HepG2 (cell line): ENCODE measurements around the gene CCDC93. TPM values are rescaled to one million over a fixed set of nuclear protein-coding genes. Genes with fewer than 3 reads are reported as not detected.

Experiments used
- ATAC-seq: fragments of 200-7000 bp; cut with Tn5 transposase; 3 replicates; pipeline ENCODE4 v1.9.1; 2020; ENCODE audit warnings: mild to moderate bottlenecking, moderate library complexity
- BruUV-seq: library from RNA; stranded (reverse); fragments of 400-500 nt; replicated peaks from 2 replicates; lab custom pipeline; 2021; lab: Mats Ljungman, UMichigan
- CTCF ChIA-PET: fragments of 300-600 bp; formaldehyde crosslinking; extraction: SDS; loops from one replicate; lab custom pipeline; 2021; ENCODE audit warnings: low total read pairs, inconsistent platforms, low intra/inter-chr PET ratio; lab: Yijun Ruan, JAX
- POLR2A ChIA-PET: fragments of 350-600 bp; sonication (Branson Sonifier 250); formaldehyde crosslinking; loops from one replicate; lab custom pipeline; 2020; ENCODE audit warnings: antibody characterized with exemption, inconsistent platforms; lab: Yijun Ruan, JAX
- DNase-seq: peaks from one replicate; pipeline ENCODE4 v3.0.0-alpha.2; 2015; ENCODE audit warnings: low spot score
- FAIRE-seq: peaks from 3 replicates; lab custom pipeline; 2011; peaks lifted over from hg19 to GRCh38; lab: Jason Lieb, UNC
- H2AFZ ChIP-seq: one replicate; pipeline ENCODE4 v1.6.1; 2011; ENCODE audit warnings: low read length, inconsistent platforms
- H3K27ac ChIP-seq: fragments of 300-600 bp; 3 replicates; pipeline ENCODE4 v1.8.0; 2011; ENCODE audit warnings: mixed run types, mild to moderate bottlenecking, mixed read lengths, low read length, inconsistent platforms; ENCODE audit not compliant: insufficient read depth; ENCODE audit errors: extremely low read length
- H3K27me3 ChIP-seq, 2 experiments: fragments of 200-600 bp in 1 of 2; 2 replicates in 1 of 2; 3 replicates in 1 of 2; pipeline versions ENCODE4 v1.6.0 to v1.8.0; 2011; ENCODE audit warnings: low read length in 2 of 2, mild to moderate bottlenecking in 2 of 2, moderate library complexity in 2 of 2, inconsistent platforms in 1 of 2; ENCODE audit not compliant: insufficient read depth in 2 of 2, control insufficient read depth in 1 of 2
- H3K36me3 ChIP-seq, 2 experiments: fragments of 200-600 bp in 1 of 2; replicated peaks in 1 of 2; 2 replicates in 1 of 2; 3 replicates in 1 of 2; pipeline versions ENCODE4 v1.5.1 to v1.8.0; 2011; ENCODE audit warnings: low read length in 2 of 2, inconsistent platforms in 1 of 2; ENCODE audit not compliant: insufficient read depth in 2 of 2, control insufficient read depth in 1 of 2
- H3K4me1 ChIP-seq: 2 replicates; pipeline ENCODE4 v1.5.1; 2012; ENCODE audit warnings: low read length, inconsistent platforms; ENCODE audit not compliant: insufficient read depth
- H3K4me2 ChIP-seq: 2 replicates; pipeline ENCODE4 v1.6.0; 2011; ENCODE audit warnings: low read depth, low read length, inconsistent platforms
- H3K4me3 ChIP-seq, 3 experiments: fragments of 200-600 bp in 1 of 3; sonication (generic), shearing (Covaris generic) in 1 of 3; replicated peaks in 1 of 3; 2 replicates each; pipeline ENCODE4 v1.5.1; 2011 to 2016; ENCODE audit warnings: low read length in 3 of 3, inconsistent platforms in 2 of 3, low read depth in 2 of 3, mild to moderate bottlenecking in 2 of 3, control low read depth in 1 of 3, mixed read lengths in 1 of 3; ENCODE audit not compliant: insufficient read depth in 1 of 3
- H3K79me2 ChIP-seq: one replicate; pipeline ENCODE4 v1.6.1; 2011; ENCODE audit warnings: low read length, inconsistent platforms; ENCODE audit not compliant: insufficient read depth
- H3K9ac ChIP-seq: 2 replicates; pipeline ENCODE4 v1.6.0; 2011; ENCODE audit warnings: mild to moderate bottlenecking, low read depth, low read length, inconsistent platforms; ENCODE audit not compliant: insufficient read depth
- H3K9me3 ChIP-seq: 2 replicates; pipeline ENCODE4 v1.5.1; 2012; ENCODE audit warnings: mild to moderate bottlenecking, low read length
- H4K20me1 ChIP-seq: 2 replicates; pipeline ENCODE4 v1.6.0; 2011; ENCODE audit warnings: inconsistent platforms, mild to moderate bottlenecking, low read length, moderate library complexity; ENCODE audit not compliant: insufficient read depth
- ATF1 ChIP-seq: IDR thresholded peaks from 2 replicates; pipeline ENCODE4 v1.6.1; 2016; ENCODE audit warnings: mild to moderate bottlenecking, control low read depth
- GATAD1 ChIP-seq: IDR thresholded peaks from 2 replicates; pipeline ENCODE4 v1.6.1; 2016; ENCODE audit warnings: missing genetic modification reagents, missing compliant biosample characterization
- HDAC6 ChIP-seq: fragments of 200-600 bp; sonication (generic); IDR thresholded peaks from 2 replicates; pipeline ENCODE4 v1.7.0; 2017; ENCODE audit warnings: mild to moderate bottlenecking, antibody characterized with exemption, low read length, low read depth
- HNF4A ChIP-seq: sonication (generic); formaldehyde crosslinking; IDR thresholded peaks from 2 replicates; pipeline ENCODE4 v1.4.0; 2020; ENCODE audit warnings: missing genetic modification reagents
- KLF11 ChIP-seq: IDR thresholded peaks from 2 replicates; pipeline ENCODE4 v1.6.1; 2016; ENCODE audit warnings: missing compliant biosample characterization
- PCBP2 ChIP-seq: fragments of 200-400 bp; formaldehyde crosslinking; optimal IDR thresholded peaks from 2 replicates; pipeline ENCODE3; 2018; ENCODE audit warnings: low read length, low read depth; ENCODE audit not compliant: poor library complexity, severe bottlenecking
- PITX1 ChIP-seq: sonication (generic); formaldehyde crosslinking; IDR thresholded peaks from 2 replicates; pipeline ENCODE4 v1.5.1; 2020; ENCODE audit warnings: mild to moderate bottlenecking, missing genetic modification reagents
- POGZ ChIP-seq: sonication (generic); formaldehyde crosslinking; IDR thresholded peaks from 2 replicates; pipeline ENCODE4 v1.4.0; 2020; ENCODE audit warnings: mild to moderate bottlenecking, missing genetic modification reagents
- RELA ChIP-seq: sonication (generic); formaldehyde crosslinking; IDR thresholded peaks from 2 replicates; pipeline ENCODE4 v1.4.0; 2020; ENCODE audit warnings: missing genetic modification reagents
- SMC3 ChIP-seq: IDR thresholded peaks from 2 replicates; pipeline ENCODE4 v1.6.1; 2011; ENCODE audit warnings: low read length, improper control_type of control experiment
- SOX13 ChIP-seq, 3 experiments: fragments of 450-650 bp in 1 of 3; sonication (generic) in 1 of 3; formaldehyde crosslinking in 1 of 3; IDR thresholded peaks in 2 of 3; conservative IDR thresholded peaks in 1 of 3; 2 replicates each; pipeline versions ENCODE4 v1.5.0 to v1.6.1; 2016 to 2020; ENCODE audit warnings: antibody characterized with exemption in 1 of 3, mild to moderate bottlenecking in 1 of 3, missing compliant biosample characterization in 1 of 3, missing genetic modification reagents in 1 of 3, moderate library complexity in 1 of 3
- ZFP36L2 ChIP-seq: sonication (generic); formaldehyde crosslinking; IDR thresholded peaks from 2 replicates; pipeline ENCODE4 v1.4.0; 2020; ENCODE audit warnings: missing genetic modification reagents
- ZNF567 ChIP-seq: sonication (generic); formaldehyde crosslinking; IDR thresholded peaks from 2 replicates; pipeline ENCODE4 v1.8.1; 2023; ENCODE audit warnings: mild to moderate bottlenecking, missing genetic modification reagents, borderline replicate concordance
- ZNF616 ChIP-seq: sonication (generic); formaldehyde crosslinking; IDR thresholded peaks from 2 replicates; pipeline ENCODE4 v1.5.0; 2020; ENCODE audit warnings: low read depth, mild to moderate bottlenecking, missing genetic modification reagents
- ZNF704 ChIP-seq: sonication (generic); formaldehyde crosslinking; IDR thresholded peaks from 2 replicates; pipeline ENCODE4 v1.8.1; 2023; ENCODE audit warnings: mild to moderate bottlenecking, inconsistent platforms, moderate library complexity, missing genetic modification reagents, borderline replicate concordance
- ZNF850 ChIP-seq: sonication (generic); formaldehyde crosslinking; conservative IDR thresholded peaks from 2 replicates; pipeline ENCODE4 v1.9.0; 2021; ENCODE audit warnings: mild to moderate bottlenecking, missing genetic modification reagents
- WGBS: methylation state at CpG from one replicate; pipeline ENCODE4 v1.1.6; 2017; ENCODE audit warnings: low lambda C conversion rate; 5-methylcytosine and 5-hydroxymethylcytosine counted together
- in situ Hi-C: cut with HindIII; loops from 2 replicates; pipeline ENCODE4 v1.10.0; 2017; ENCODE audit warnings: low pct_unique_long_range_greater_than_20kb; ENCODE audit not compliant: extremely low pct_ligation_motif_present
- intact Hi-C: fragments of 100-400 bp; cut with micrococcal nuclease; formaldehyde crosslinking; loops from one replicate; pipeline ENCODE4 v1.10.0; 2022; ENCODE audit not compliant: unreplicated experiment
- polyA plus RNA-seq, 8 experiments: library from polyadenylated mRNA; depleted of rRNA in 3 of 8; stranded (reverse) in 7 of 8; unstranded in 1 of 8; fragments of >200 nt; fragmentation: Illumina TruSeq in 4 of 8; extraction: Trizol in 4 of 8; gene quantifications; 2 replicates each; pipeline versions ENCODE4 v1.2.1 to v1.2.3, GENCODE V29; 2011 to 2016; ENCODE audit warnings: low read depth in 4 of 8, missing spikeins in 1 of 8, mixed read lengths in 1 of 8; ENCODE audit not compliant: insufficient read depth in 1 of 8
- total RNA-seq, 5 experiments: library from RNA; depleted of rRNA; stranded (reverse); fragments of >200 nt; fragmentation: Illumina TruSeq; extraction: Trizol; gene quantifications; 2 replicates each; pipeline ENCODE4 v1.2.3, GENCODE V29; 2016; ENCODE audit warnings: low read depth in 1 of 5
- TF ChIP-seq, protein P1 (sequence below): sonication (generic); formaldehyde crosslinking; IDR thresholded peaks from 2 replicates; pipeline ENCODE4 v1.8.0; 2022; ENCODE audit warnings: missing genetic modification reagents, mild to moderate bottlenecking, borderline replicate concordance
- TF ChIP-seq, protein P2 (sequence below): IDR thresholded peaks from 2 replicates; pipeline ENCODE4 v1.6.1; 2012; ENCODE audit warnings: inconsistent platforms
- TF ChIP-seq, protein P3 (sequence below): sonication (generic); formaldehyde crosslinking; IDR thresholded peaks from 2 replicates; pipeline ENCODE4 v1.4.0; 2020; ENCODE audit warnings: missing genetic modification reagents, borderline replicate concordance

CCDC93 gene
- total and polyA plus RNA-seq, 2 of the 13 experiments (the other 11 are each of a cell fraction or from before 2014, with no cell fraction given) = 37.2 to 53.2 TPM

GRCh38 chr2:117931266-117931665 lies 82.6 kb downstream of the CCDC93 start (continued):
- TF ChIP-seq ZNF616 (CRISPR knock-in tag) = no peak
- TF ChIP-seq, all 625 proteins: peak for 0

DNA sequence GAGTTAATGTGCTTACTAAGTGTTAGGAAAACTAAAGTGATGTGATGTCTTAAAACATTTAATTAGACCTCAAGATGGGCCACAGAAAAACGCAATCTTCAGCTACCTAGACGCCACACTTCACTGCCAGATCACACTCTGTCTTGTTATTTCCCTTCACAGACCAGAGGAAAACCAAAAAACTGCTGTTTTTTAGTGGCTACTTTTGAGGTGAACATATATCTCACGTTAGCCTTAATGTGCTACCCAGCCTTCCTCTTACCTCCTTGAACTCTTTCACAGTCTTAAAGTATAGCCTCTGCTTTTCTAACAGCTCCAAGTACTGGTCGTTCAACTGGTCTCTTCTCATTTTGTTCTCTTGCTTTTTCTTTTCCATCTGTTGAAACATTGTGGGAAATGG lies 83.1 kb downstream of the CCDC93 start:
- no peak overlapping the region for H3K4me3 ChIP-seq
- ChIA-PET POLR2A (no interaction called here), CTCF (no interaction called here)
- H3K9ac ChIP-seq = no peak overlapping the region
- in situ Hi-C loops (loop anchor here (10.0 kb wide), 1 partner anchor 106 kb away; no protein-coding TSS in a partner anchor), intact Hi-C loops (no loop called here)
- no peaks in the 10 kb centered on the region for H3K79me2 ChIP-seq
- BruUV-seq = no TSS peak
- no peak for ATAC-seq
- FAIRE-seq = no peak
- H3K27me3 ChIP-seq = no peaks in the 10 kb centered on the region
- DNase-seq = no peak
- peaks cover 16 to 45% of the 10 kb centered on the region in 2 experiments for H3K36me3 ChIP-seq
- H3K27ac ChIP-seq = no peak overlapping the region
- no peaks in the 10 kb centered on the region for H4K20me1 ChIP-seq
- no peaks in the 10 kb centered on the region for H3K9me3 ChIP-seq
- 92% methylated on average over 4 of the region's 4 CpGs for WGBS
- no peak overlapping the region for H2AFZ ChIP-seq
- no peak overlapping the region for H3K4me2 ChIP-seq
- peaks cover 29% of the 10 kb centered on the region for H3K4me1 ChIP-seq
- TF ChIP-seq ZNF850 (no peak), POGZ (CRISPR knock-in tag) (no peak), ZNF567 (CRISPR knock-in tag) (no peak), HDAC6 (no peak), KLF11 (no peak), GATAD1 (CRISPR knock-in tag) (no peak), ZNF704 (no peak), PITX1 (CRISPR knock-in tag) (no peak), SMC3 (no peak), SOX13 (IDR thresholded peaks at IDR 0.05) (no peak), SOX13 (CRISPR knock-in tag; conservative IDR thresholded peaks at IDR 0.05 in 1 of 2, IDR thresholded peaks at IDR 0.05 in 1 of 2) (no peak), ATF1 (CRISPR knock-in tag) (no peak), HNF4A (CRISPR knock-in tag) (no peak), PCBP2 (no peak), ZFP36L2 (CRISPR knock-in tag) (no peak), RELA (CRISPR knock-in tag) (no peak)
- TF ChIP-seq, protein P1, sequence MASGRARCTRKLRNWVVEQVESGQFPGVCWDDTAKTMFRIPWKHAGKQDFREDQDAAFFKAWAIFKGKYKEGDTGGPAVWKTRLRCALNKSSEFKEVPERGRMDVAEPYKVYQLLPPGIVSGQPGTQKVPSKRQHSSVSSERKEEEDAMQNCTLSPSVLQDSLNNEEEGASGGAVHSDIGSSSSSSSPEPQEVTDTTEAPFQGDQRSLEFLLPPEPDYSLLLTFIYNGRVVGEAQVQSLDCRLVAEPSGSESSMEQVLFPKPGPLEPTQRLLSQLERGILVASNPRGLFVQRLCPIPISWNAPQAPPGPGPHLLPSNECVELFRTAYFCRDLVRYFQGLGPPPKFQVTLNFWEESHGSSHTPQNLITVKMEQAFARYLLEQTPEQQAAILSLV = no peak
- TF ChIP-seq, protein P2, sequence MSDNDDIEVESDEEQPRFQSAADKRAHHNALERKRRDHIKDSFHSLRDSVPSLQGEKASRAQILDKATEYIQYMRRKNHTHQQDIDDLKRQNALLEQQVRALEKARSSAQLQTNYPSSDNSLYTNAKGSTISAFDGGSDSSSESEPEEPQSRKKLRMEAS = no peak
- TF ChIP-seq, protein P3, sequence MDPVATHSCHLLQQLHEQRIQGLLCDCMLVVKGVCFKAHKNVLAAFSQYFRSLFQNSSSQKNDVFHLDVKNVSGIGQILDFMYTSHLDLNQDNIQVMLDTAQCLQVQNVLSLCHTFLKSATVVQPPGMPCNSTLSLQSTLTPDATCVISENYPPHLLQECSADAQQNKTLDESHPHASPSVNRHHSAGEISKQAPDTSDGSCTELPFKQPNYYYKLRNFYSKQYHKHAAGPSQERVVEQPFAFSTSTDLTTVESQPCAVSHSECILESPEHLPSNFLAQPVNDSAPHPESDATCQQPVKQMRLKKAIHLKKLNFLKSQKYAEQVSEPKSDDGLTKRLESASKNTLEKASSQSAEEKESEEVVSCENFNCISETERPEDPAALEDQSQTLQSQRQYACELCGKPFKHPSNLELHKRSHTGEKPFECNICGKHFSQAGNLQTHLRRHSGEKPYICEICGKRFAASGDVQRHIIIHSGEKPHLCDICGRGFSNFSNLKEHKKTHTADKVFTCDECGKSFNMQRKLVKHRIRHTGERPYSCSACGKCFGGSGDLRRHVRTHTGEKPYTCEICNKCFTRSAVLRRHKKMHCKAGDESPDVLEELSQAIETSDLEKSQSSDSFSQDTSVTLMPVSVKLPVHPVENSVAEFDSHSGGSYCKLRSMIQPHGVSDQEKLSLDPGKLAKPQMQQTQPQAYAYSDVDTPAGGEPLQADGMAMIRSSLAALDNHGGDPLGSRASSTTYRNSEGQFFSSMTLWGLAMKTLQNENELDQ (CRISPR knock-in tag) = no peak
